Measurements from ENCODE around the gene ANKRD6. TPM values are rescaled to one million over a fixed set of nuclear protein-coding genes. Genes with fewer than 3 reads are reported as not detected.

Gene ANKRD6
- total RNA-seq, 2 experiments from 2014 or later: 9.1 TPM

GRCh38 chr6:89495961-89496535, 63.1 kb downstream of the ANKRD6 start:
- DNase-seq: no peak
- CTCF ChIA-PET: interaction anchor here (1.0 kb wide), 1 partner anchor 124 kb away, joined by 4 read pairs; no protein-coding TSS in a partner anchor
- Mint-ChIP-seq H3K9me3 (ENCODE audit: insufficient read depth) (no peaks in the 10 kb centered on the region), H3K36me3 (ENCODE audit: low read depth) (no peaks in the 10 kb centered on the region), H3K27ac (no peak overlapping the region), H3K4me3 (no peak overlapping the region), H3K27me3 (ENCODE audit: low read depth) (peaks cover 8% of the 10 kb centered on the region), H3K4me1 (ENCODE audit: low read depth) (no peaks in the 10 kb centered on the region)
- ATAC-seq: no peak
- POLR2A ChIA-PET: no interaction called here

- Mint-ChIP-seq H3K27ac (no peak overlapping the region), H3K9me3 (ENCODE audit: insufficient read depth) (no peaks in the 10 kb centered on the region), H3K4me1 (ENCODE audit: low read depth) (no peaks in the 10 kb centered on the region), H3K36me3 (ENCODE audit: low read depth) (no peaks in the 10 kb centered on the region), H3K27me3 (ENCODE audit: low read depth) (peaks cover 13% of the 10 kb centered on the region), H3K4me3 (no peak overlapping the region)
- ATAC-seq: no peak
- ChIA-PET POLR2A (interaction anchor here (0.6 kb wide), 1 partner anchor 92 kb away, joined by 3 read pairs; no protein-coding TSS in a partner anchor), CTCF (interaction anchor here (0.9 to 1.4 kb wide), 2 partner anchors 68 to 129 kb away, joined by 3 read pairs; no protein-coding TSS in a partner anchor)
- DNase-seq: no peak
Measured at GRCh38 chr6:89500611-89501010, 67.7 kb downstream of the ANKRD6 start.

GRCh38 chr6:89501222-89501621, 68.3 kb downstream of the ANKRD6 start:
- no peaks in the 10 kb centered on the region for H3K9me3 Mint-ChIP-seq (ENCODE audit: insufficient read depth)
- POLR2A ChIA-PET: interaction anchor here (0.6 kb wide), 1 partner anchor 92 kb away, joined by 3 read pairs; no protein-coding TSS in a partner anchor
- no peak overlapping the region for H3K4me3 Mint-ChIP-seq
- H3K27ac Mint-ChIP-seq: no peak overlapping the region
- DNase-seq (no peak), ATAC-seq (no peak)
- no peaks in the 10 kb centered on the region for H3K4me1 Mint-ChIP-seq (ENCODE audit: low read depth)
- CTCF ChIA-PET: interaction anchor here (0.9 to 1.4 kb wide), 2 partner anchors 69 to 129 kb away, joined by 3 read pairs; no protein-coding TSS in a partner anchor
- no peaks in the 10 kb centered on the region for H3K36me3 Mint-ChIP-seq (ENCODE audit: low read depth)
- peaks cover 11% of the 10 kb centered on the region for H3K27me3 Mint-ChIP-seq (ENCODE audit: low read depth)

- Mint-ChIP-seq H3K27me3 (ENCODE audit: low read depth) (peaks cover 9% of the 10 kb centered on the region), H3K4me1 (ENCODE audit: low read depth) (no peaks in the 10 kb centered on the region), H3K27ac (no peak overlapping the region), H3K4me3 (no peak overlapping the region), H3K9me3 (ENCODE audit: insufficient read depth) (no peaks in the 10 kb centered on the region), H3K36me3 (ENCODE audit: low read depth) (no peaks in the 10 kb centered on the region)
- ChIA-PET POLR2A (no interaction called here), CTCF (interaction anchor here (1.4 kb wide), 1 partner anchor 130 kb away, joined by 3 read pairs; no protein-coding TSS in a partner anchor)
- DNase-seq: no peak
- no peak for ATAC-seq
Measured at GRCh38 chr6:89501753-89502152, 68.8 kb downstream of the ANKRD6 start.

- no peak for DNase-seq
Measured at GRCh38 chr6:89503641-89504040, 70.7 kb downstream of the ANKRD6 start.

GRCh38 chr6:89505847-89506246, 72.9 kb downstream of the ANKRD6 start:
- no peaks in the 10 kb centered on the region for H3K36me3 Mint-ChIP-seq (ENCODE audit: low read depth)
- peaks cover 5% of the 10 kb centered on the region for H3K27me3 Mint-ChIP-seq (ENCODE audit: low read depth)
- H3K4me1 Mint-ChIP-seq (ENCODE audit: low read depth): no peaks in the 10 kb centered on the region
- ChIA-PET POLR2A (no interaction called here), CTCF (no interaction called here)
- DNase-seq: no peak
- H3K9me3 Mint-ChIP-seq (ENCODE audit: insufficient read depth): no peaks in the 10 kb centered on the region
- no peak overlapping the region for H3K4me3 Mint-ChIP-seq
- no peak for ATAC-seq
- no peak overlapping the region for H3K27ac Mint-ChIP-seq

More at GRCh38 chr6:89503641-89504040, 70.7 kb downstream of the ANKRD6 start:
- H3K27me3 Mint-ChIP-seq (ENCODE audit: low read depth): peaks cover 5% of the 10 kb centered on the region
- ATAC-seq: no peak
- ChIA-PET CTCF (no interaction called here), POLR2A (no interaction called here)
- H3K27ac Mint-ChIP-seq: no peak overlapping the region
- no peaks in the 10 kb centered on the region for H3K9me3 Mint-ChIP-seq (ENCODE audit: insufficient read depth)
- H3K36me3 Mint-ChIP-seq (ENCODE audit: low read depth): no peaks in the 10 kb centered on the region
- H3K4me1 Mint-ChIP-seq (ENCODE audit: low read depth): no peaks in the 10 kb centered on the region
- H3K4me3 Mint-ChIP-seq: no peak overlapping the region

- Mint-ChIP-seq H3K36me3 (ENCODE audit: low read depth) (no peaks in the 10 kb centered on the region), H3K9me3 (ENCODE audit: insufficient read depth) (no peaks in the 10 kb centered on the region), H3K4me1 (ENCODE audit: low read depth) (no peaks in the 10 kb centered on the region), H3K27ac (no peak overlapping the region), H3K27me3 (ENCODE audit: low read depth) (peaks cover 3% of the 10 kb centered on the region), H3K4me3 (no peak overlapping the region)
- CTCF ChIA-PET: interaction anchor here (0.5 kb wide), 1 partner anchor 139 kb away, joined by 3 read pairs; no protein-coding TSS in a partner anchor
- POLR2A ChIA-PET: no interaction called here
- ATAC-seq (no peak), DNase-seq (no peak)
Measured at GRCh38 chr6:89506716-89507617, 74.0 kb downstream of the ANKRD6 start.

GRCh38 chr6:89508755-89509563, 76.0 kb downstream of the ANKRD6 start:
- DNase-seq (no peak), ATAC-seq (no peak)
- Mint-ChIP-seq H3K27ac (no peak overlapping the region), H3K4me1 (ENCODE audit: low read depth) (no peaks in the 10 kb centered on the region), H3K36me3 (ENCODE audit: low read depth) (no peaks in the 10 kb centered on the region), H3K9me3 (ENCODE audit: insufficient read depth) (no peaks in the 10 kb centered on the region), H3K4me3 (no peak overlapping the region), H3K27me3 (ENCODE audit: low read depth) (no peaks in the 10 kb centered on the region)
- ChIA-PET POLR2A (no interaction called here), CTCF (no interaction called here)

- Mint-ChIP-seq H3K4me3 (no peak overlapping the region), H3K4me1 (ENCODE audit: low read depth) (no peaks in the 10 kb centered on the region), H3K27ac (no peak overlapping the region), H3K27me3 (ENCODE audit: low read depth) (peaks cover 4% of the 10 kb centered on the region), H3K9me3 (ENCODE audit: insufficient read depth) (no peaks in the 10 kb centered on the region), H3K36me3 (ENCODE audit: low read depth) (no peaks in the 10 kb centered on the region)
- ATAC-seq (no peak), DNase-seq (no peak)
- POLR2A ChIA-PET: no interaction called here
- CTCF ChIA-PET: interaction anchor here (0.8 to 1.3 kb wide), 2 partner anchors 12 to 36 kb away, joined by 3 read pairs; no protein-coding TSS in a partner anchor
Measured at GRCh38 chr6:89509777-89510281, 76.9 kb downstream of the ANKRD6 start.

- ChIA-PET CTCF (interaction anchor here (0.8 to 1.3 kb wide), 2 partner anchors 12 to 36 kb away, joined by 3 read pairs; no protein-coding TSS in a partner anchor), POLR2A (no interaction called here)
- ATAC-seq (no peak), DNase-seq (no peak)
- peaks cover 4% of the 10 kb centered on the region for H3K27me3 Mint-ChIP-seq (ENCODE audit: low read depth)
- H3K36me3 Mint-ChIP-seq (ENCODE audit: low read depth): no peaks in the 10 kb centered on the region
- no peak overlapping the region for H3K27ac Mint-ChIP-seq
- no peak overlapping the region for H3K4me3 Mint-ChIP-seq
- no peaks in the 10 kb centered on the region for H3K4me1 Mint-ChIP-seq (ENCODE audit: low read depth)
- no peaks in the 10 kb centered on the region for H3K9me3 Mint-ChIP-seq (ENCODE audit: insufficient read depth)
Measured at GRCh38 chr6:89510393-89510792, 77.4 kb downstream of the ANKRD6 start.

- POLR2A ChIA-PET: no interaction called here
- ATAC-seq: no peak
- Mint-ChIP-seq H3K4me1 (ENCODE audit: low read depth) (no peaks in the 10 kb centered on the region), H3K9me3 (ENCODE audit: insufficient read depth) (no peaks in the 10 kb centered on the region), H3K4me3 (no peak overlapping the region), H3K27ac (no peak overlapping the region), H3K27me3 (ENCODE audit: low read depth) (peaks cover 4% of the 10 kb centered on the region), H3K36me3 (ENCODE audit: low read depth) (no peaks in the 10 kb centered on the region)
- no peak for DNase-seq
- CTCF ChIA-PET: no interaction called here
Measured at GRCh38 chr6:89518352-89519055, 85.6 kb downstream of the ANKRD6 start.

All from activated CD8-positive, alpha-beta T cell treated with anti-CD3 and anti-CD28 coated beads, Interleukin-2, amount 10 ng/mL, durations not matched to agents 7 days and 5 days (primary cell).